K562 (cell line): ENCODE measurements around the gene ATP7B. TPM values are rescaled to one million over a fixed set of nuclear protein-coding genes. Genes with fewer than 3 reads are reported as not detected.

Experiments
- ATAC-seq: fragments of 200-7000 bp; cut with Tn5 transposase; 3 replicates; pipeline ENCODE4 v1.9.1; 2020; ENCODE audit warnings: moderate library complexity
- BruUV-seq: library from RNA; stranded (reverse); fragments of 400-500 nt; replicated peaks from 2 replicates; lab custom pipeline; 2021; lab: Mats Ljungman, UMichigan
- CTCF ChIA-PET: fragments of 300-600 bp; formaldehyde crosslinking; extraction: SDS; loops from one replicate; lab custom pipeline; 2021; ENCODE audit warnings: low intra/inter-chr PET ratio; lab: Yijun Ruan, JAX
- POLR2A ChIA-PET: fragments of 300-600, 350-650 bp; sonication (Branson Sonifier 250); formaldehyde crosslinking; extraction: SDS; loops from one replicate; lab custom pipeline; 2021; ENCODE audit warnings: antibody characterized with exemption, inconsistent platforms; lab: Yijun Ruan, JAX
- DNase-seq, 4 experiments: peaks; one replicate each; pipeline versions ENCODE4 v3.0.0 to v3.0.0-alpha.2; 2011 to 2018; ENCODE audit warnings: low spot score in 3 of 4, mixed read lengths in 3 of 4; ENCODE audit errors: extremely low read depth in 1 of 4
- FAIRE-seq: peaks from 2 replicates; lab custom pipeline; 2011; peaks lifted over from hg19 to GRCh38; lab: Jason Lieb, UNC
- H2AFZ ChIP-seq: 2 replicates; pipeline ENCODE4 v1.6.0; 2011; ENCODE audit warnings: low read depth, low read length, control low read depth, inconsistent platforms
- H3K27ac ChIP-seq: fragments of 200-600 bp; 3 replicates; pipeline ENCODE4 v1.8.0; 2011; ENCODE audit warnings: low read depth, mild to moderate bottlenecking, control low read depth, inconsistent platforms, low read length, moderate library complexity, mixed read lengths; ENCODE audit errors: extremely low read depth
- H3K27me3 ChIP-seq, 2 experiments: fragments of 300-600 bp in 1 of 2; 2 replicates in 1 of 2; 3 replicates in 1 of 2; pipeline versions ENCODE4 v1.6.0 to v1.8.0; 2011; ENCODE audit warnings: inconsistent platforms in 2 of 2, low read length in 2 of 2, mild to moderate bottlenecking in 1 of 2, mixed read lengths in 1 of 2, moderate library complexity in 1 of 2; ENCODE audit not compliant: control insufficient read depth in 2 of 2, insufficient read depth in 2 of 2
- H3K36me3 ChIP-seq: fragments of 300-600 bp; 3 replicates; pipeline ENCODE4 v1.8.0; 2011; ENCODE audit warnings: mild to moderate bottlenecking, low read length, inconsistent platforms; ENCODE audit not compliant: control insufficient read depth, insufficient read depth
- H3K4me1 ChIP-seq, 2 experiments: fragments of 200-600 bp in 1 of 2; replicated peaks in 1 of 2; 2 replicates in 1 of 2; 3 replicates in 1 of 2; pipeline versions ENCODE4 v1.5.1 to v1.8.0; 2011; ENCODE audit warnings: inconsistent platforms in 2 of 2, low read length in 2 of 2, mild to moderate bottlenecking in 1 of 2, mixed read lengths in 1 of 2, moderate library complexity in 1 of 2; ENCODE audit not compliant: control insufficient read depth in 2 of 2, insufficient read depth in 2 of 2
- H3K4me2 ChIP-seq: 2 replicates; pipeline ENCODE4 v1.6.1; 2011; ENCODE audit warnings: low read length, control low read depth, inconsistent platforms, mixed read lengths; ENCODE audit not compliant: insufficient read depth
- H3K4me3 ChIP-seq: fragments of 200-600 bp; sonication (generic), shearing (Covaris generic); 2 replicates; pipeline ENCODE4 v1.5.1; 2016; ENCODE audit warnings: control low read depth, inconsistent platforms
- H3K79me2 ChIP-seq: fragments of 200-600 bp; 3 replicates; pipeline ENCODE4 v1.8.0; 2011; ENCODE audit warnings: low read length, inconsistent platforms; ENCODE audit not compliant: control insufficient read depth, insufficient read depth
- H3K9ac ChIP-seq, 2 experiments: 2 replicates each; pipeline versions ENCODE4 v1.6.0 to v1.6.1; 2011; ENCODE audit warnings: low read depth in 2 of 2, low read length in 2 of 2, control low read depth in 1 of 2, inconsistent platforms in 1 of 2, mild to moderate bottlenecking in 1 of 2, mixed read lengths in 1 of 2; ENCODE audit not compliant: insufficient read depth in 1 of 2
- H3K9me1 ChIP-seq: one replicate; pipeline ENCODE4 v1.6.0; 2011; ENCODE audit warnings: inconsistent platforms, mild to moderate bottlenecking, low read length, moderate library complexity; ENCODE audit not compliant: control insufficient read depth, insufficient read depth
- H3K9me3 ChIP-seq: replicated peaks from 2 replicates; pipeline ENCODE4 v1.5.1; 2011; ENCODE audit warnings: low read depth, low read length, inconsistent platforms; ENCODE audit not compliant: control insufficient read depth, insufficient read depth
- H4K20me1 ChIP-seq: replicated peaks from 2 replicates; pipeline ENCODE4 v1.6.1; 2011; ENCODE audit warnings: low read length, inconsistent platforms, mixed read lengths; ENCODE audit not compliant: control insufficient read depth, insufficient read depth
- HES1 ChIP-seq: fragments of 450-650 bp; IDR thresholded peaks from 2 replicates; pipeline ENCODE4 v1.6.1; 2016; ENCODE audit warnings: low read depth, mild to moderate bottlenecking, moderate library complexity
- RAD51 ChIP-seq: fragments of 450-650 bp; IDR thresholded peaks from 2 replicates; pipeline ENCODE4 v1.7.1; 2016; ENCODE audit warnings: low read depth, mild to moderate bottlenecking, borderline replicate concordance
- SMARCB1 ChIP-seq: IDR thresholded peaks from 2 replicates; pipeline ENCODE4 v1.6.1; 2011; ENCODE audit warnings: improper control_type of control experiment, low read depth; ENCODE audit not compliant: insufficient read length
- SNRNP70 ChIP-seq: fragments of 200-400 bp; formaldehyde crosslinking; optimal IDR thresholded peaks from 2 replicates; pipeline ENCODE3; 2017; ENCODE audit warnings: low read depth, low read length
- XRCC4 ChIP-seq: IDR thresholded peaks from one replicate; pipeline ENCODE4 v1.6.1; 2011; ENCODE audit not compliant: insufficient read depth, insufficient read length; ENCODE audit errors: extremely low read depth
- ZBTB11 ChIP-seq, 3 experiments: fragments of 200-800 bp in 1 of 3; fragments of 250-450 bp in 1 of 3; fragments of 450-650 bp in 1 of 3; sonication (Bioruptor Pico) in 1 of 3; sonication (Bioruptor generic) in 1 of 3; formaldehyde crosslinking in 1 of 3; IDR thresholded peaks; 2 replicates each; pipeline versions ENCODE4 v1.6.1 to v1.8.0; 2016 to 2022; ENCODE audit warnings: mild to moderate bottlenecking in 2 of 3, missing genetic modification characterization in 2 of 3, missing compliant biosample characterization in 1 of 3, moderate library complexity in 1 of 3
- ZNF217 ChIP-seq: sonication (generic); formaldehyde crosslinking; IDR thresholded peaks from 2 replicates; pipeline ENCODE4 v1.8.0; 2022; ENCODE audit warnings: mild to moderate bottlenecking, missing genetic modification reagents
- ZSCAN29 ChIP-seq: fragments of 450-650 bp; IDR thresholded peaks from 2 replicates; pipeline ENCODE4 v1.6.1; 2017
- WGBS: fragments of 100-300 bp; shearing (Covaris generic); methylation state at CpG from one replicate; pipeline ENCODE4 v1.1.6; 2016; ENCODE audit warnings: low coverage, mixed read lengths; ENCODE audit not compliant: insufficient coverage; ENCODE audit errors: missing lambda C conversion rate; 5-methylcytosine and 5-hydroxymethylcytosine counted together
- in situ Hi-C: fragments of 300-500 bp; cut with MboI; formaldehyde crosslinking; loops from 4 replicates; pipeline ENCODE4 v1.15.0; 2018; ENCODE audit warnings: inconsistent platforms, mixed read lengths
- intact Hi-C: fragments of 100-400 bp; cut with micrococcal nuclease; formaldehyde crosslinking; loops from 2 replicates; pipeline ENCODE4 v1.14.2; 2022
- polyA plus RNA-seq, 8 experiments: library from polyadenylated mRNA; depleted of rRNA in 4 of 8; stranded (reverse) in 5 of 8; unstranded in 3 of 8; fragments of >200 nt; fragmentation: Nextera tagmentation in 2 of 8; fragmentation: Illumina TruSeq in 1 of 8; extraction: Ambion mirVana in 2 of 8; extraction: Trizol in 1 of 8; gene quantifications; 2 replicates each; pipeline versions ENCODE4 v1.2.1 to v1.2.3, GENCODE V29; 2011 to 2014; ENCODE audit warnings: inconsistent platforms in 1 of 8, missing spikeins in 1 of 8
- total RNA-seq, 7 experiments: library from RNA; depleted of rRNA in 6 of 7; stranded (reverse); fragments of >200 nt in 6 of 7; fragmentation: Illumina TruSeq in 2 of 7; extraction: Trizol in 2 of 7; gene quantifications; 2 replicates each; pipeline versions ENCODE4 v1.2.1 to v1.2.3, GENCODE V29; 2011 to 2021; ENCODE audit warnings: low replicate concordance in 1 of 7
- TF ChIP-seq, protein P1 (sequence below), 2 experiments: fragments of 150-350 bp in 1 of 2; IDR thresholded peaks; 2 replicates each; pipeline ENCODE4 v1.6.1; 2012 to 2016; ENCODE audit warnings: low read depth in 2 of 2, low read length in 2 of 2, mild to moderate bottlenecking in 1 of 2, moderate library complexity in 1 of 2
- TF ChIP-seq, protein P2 (sequence below), 3 experiments: fragments of 200-800 bp in 1 of 3; sonication (Bioruptor generic) in 1 of 3; sonication (generic) in 1 of 3; formaldehyde crosslinking in 1 of 3; IDR thresholded peaks; 2 replicates each; pipeline versions ENCODE4 v1.6.1 to v1.8.0; 2016 to 2022; ENCODE audit warnings: mild to moderate bottlenecking in 2 of 3, missing compliant biosample characterization in 2 of 3, missing genetic modification characterization in 2 of 3, missing genetic modification reagents in 1 of 3

The ATP7B gene
- total and polyA plus RNA-seq, 9 of the 15 experiments (the other 6 are each of a cell fraction or from before 2014, with no cell fraction given) = 1.1 to 20.4 (median 8.5) TPM

DNA sequence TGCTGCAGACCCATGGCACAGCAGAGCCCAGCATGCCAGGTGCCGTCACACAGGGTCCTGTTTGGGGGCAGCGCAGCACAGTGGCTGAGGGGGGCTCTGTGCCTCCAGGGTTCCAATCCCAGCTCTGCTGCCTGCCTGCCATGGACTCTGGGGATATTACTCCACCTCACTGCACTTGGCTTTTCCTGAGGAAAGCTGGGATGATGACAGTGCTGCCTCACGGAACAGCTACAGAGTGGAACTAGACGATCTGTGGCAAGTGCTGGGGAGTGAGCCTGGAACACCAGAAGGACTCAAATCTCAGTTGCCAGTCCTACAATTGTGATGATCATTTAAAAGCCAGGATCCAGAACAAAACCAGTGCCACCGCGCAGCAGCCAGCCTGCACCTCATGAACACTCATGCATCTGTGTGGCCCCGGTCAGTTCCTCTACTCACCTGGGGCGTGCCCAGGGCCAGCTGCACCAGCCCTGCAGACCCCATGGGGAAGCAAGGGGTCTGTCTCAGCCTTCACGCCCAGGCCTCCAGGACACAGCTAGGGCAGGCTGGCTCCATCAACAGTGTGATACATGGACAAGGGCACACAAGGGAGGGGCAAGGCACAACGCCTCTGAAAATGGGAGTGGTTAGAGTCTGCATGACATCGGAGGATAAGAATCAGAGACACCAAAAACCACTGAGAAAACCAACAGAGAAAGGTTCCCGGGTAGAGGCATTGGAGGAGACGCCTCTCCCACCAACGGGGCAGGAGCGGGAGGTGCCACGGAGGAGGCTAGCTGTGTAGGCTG, 55.2 kb downstream of the ATP7B start:
- ATAC-seq (peak; percentile 66), DNase-seq (peak; percentile 29 to 44 (median 33)), FAIRE-seq (peak; percentile 51)
- Histone ChIP-seq H4K20me1 (no peaks in the 10 kb centered on the region), H3K9ac (peak overlapping the region in 1 of 2 experiments; percentile 81; a peak in 2 of 4 replicates), H3K9me3 (no peaks in the 10 kb centered on the region), H3K4me1 (peaks cover 39 to 50% of the 10 kb centered on the region in 2 experiments), H2AFZ (no peak overlapping the region), H3K4me3 (no peak overlapping the region), H3K27ac (no peak overlapping the region), H3K4me2 (peak overlapping the region; percentile 41), H3K36me3 (peaks cover 39% of the 10 kb centered on the region), H3K27me3 (no peaks in the 10 kb centered on the region), H3K9me1 (peaks cover 3% of the 10 kb centered on the region), H3K79me2 (no peaks in the 10 kb centered on the region)
- POLR2A ChIA-PET = interaction anchor here (0.6 to 1.0 kb wide), 2 partner anchors 8 to 68 kb away, joined by 3 read pairs; partner anchors contain the start of gene UTP14C
- in situ Hi-C loops = no loop called here
- intact Hi-C loops = loop anchor here (2.0 to 5.0 kb wide), 3 partner anchors 41 to 171 kb away; partner anchors contain the start of gene NEK5
- CTCF ChIA-PET = no interaction called here
- 48% methylated on average over 11 of the region's 16 CpGs for WGBS
- no TSS peak for BruUV-seq
- TF ChIP-seq RAD51 (no peak), XRCC4 (no peak), HES1 (no peak), ZSCAN29 (no peak), SMARCB1 (no peak), ZNF217 (CRISPR knock-in tag) (no peak), SNRNP70 (no peak), ZBTB11 (CRISPR knock-in tag; IDR thresholded peaks at IDR 0.05) (0 out of 6 replicates have a peak, but pooled peaks of 1 of the 3 experiments have one; percentile 23)
- TF ChIP-seq, protein P1, sequence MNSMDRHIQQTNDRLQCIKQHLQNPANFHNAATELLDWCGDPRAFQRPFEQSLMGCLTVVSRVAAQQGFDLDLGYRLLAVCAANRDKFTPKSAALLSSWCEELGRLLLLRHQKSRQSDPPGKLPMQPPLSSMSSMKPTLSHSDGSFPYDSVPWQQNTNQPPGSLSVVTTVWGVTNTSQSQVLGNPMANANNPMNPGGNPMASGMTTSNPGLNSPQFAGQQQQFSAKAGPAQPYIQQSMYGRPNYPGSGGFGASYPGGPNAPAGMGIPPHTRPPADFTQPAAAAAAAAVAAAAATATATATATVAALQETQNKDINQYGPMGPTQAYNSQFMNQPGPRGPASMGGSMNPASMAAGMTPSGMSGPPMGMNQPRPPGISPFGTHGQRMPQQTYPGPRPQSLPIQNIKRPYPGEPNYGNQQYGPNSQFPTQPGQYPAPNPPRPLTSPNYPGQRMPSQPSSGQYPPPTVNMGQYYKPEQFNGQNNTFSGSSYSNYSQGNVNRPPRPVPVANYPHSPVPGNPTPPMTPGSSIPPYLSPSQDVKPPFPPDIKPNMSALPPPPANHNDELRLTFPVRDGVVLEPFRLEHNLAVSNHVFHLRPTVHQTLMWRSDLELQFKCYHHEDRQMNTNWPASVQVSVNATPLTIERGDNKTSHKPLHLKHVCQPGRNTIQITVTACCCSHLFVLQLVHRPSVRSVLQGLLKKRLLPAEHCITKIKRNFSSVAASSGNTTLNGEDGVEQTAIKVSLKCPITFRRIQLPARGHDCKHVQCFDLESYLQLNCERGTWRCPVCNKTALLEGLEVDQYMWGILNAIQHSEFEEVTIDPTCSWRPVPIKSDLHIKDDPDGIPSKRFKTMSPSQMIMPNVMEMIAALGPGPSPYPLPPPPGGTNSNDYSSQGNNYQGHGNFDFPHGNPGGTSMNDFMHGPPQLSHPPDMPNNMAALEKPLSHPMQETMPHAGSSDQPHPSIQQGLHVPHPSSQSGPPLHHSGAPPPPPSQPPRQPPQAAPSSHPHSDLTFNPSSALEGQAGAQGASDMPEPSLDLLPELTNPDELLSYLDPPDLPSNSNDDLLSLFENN (IDR thresholded peaks at IDR 0.05; ENCODE audit: low read depth in 2 of 2, low read length in 2 of 2) = no peak
- TF ChIP-seq, protein P2, sequence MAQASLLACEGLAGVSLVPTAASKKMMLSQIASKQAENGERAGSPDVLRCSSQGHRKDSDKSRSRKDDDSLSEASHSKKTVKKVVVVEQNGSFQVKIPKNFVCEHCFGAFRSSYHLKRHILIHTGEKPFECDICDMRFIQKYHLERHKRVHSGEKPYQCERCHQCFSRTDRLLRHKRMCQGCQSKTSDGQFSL (CRISPR knock-in tag; IDR thresholded peaks at IDR 0.05) = no peak
- TF ChIP-seq, protein P2 (tag; IDR thresholded peaks at IDR 0.05) = no peak
